Hepatocyte (in vitro differentiated cells): ENCODE measurements around the gene SCAMP5. TPM values are rescaled to one million over a fixed set of nuclear protein-coding genes. Genes with fewer than 3 reads are reported as not detected.

Source experiments
- DNase-seq: peaks from one replicate; pipeline ENCODE4 v3.0.0-alpha.2; 2016; ENCODE audit warnings: low spot score
- H2AFZ ChIP-seq: fragments of 200-600 bp; sonication (generic); 2 replicates; pipeline ENCODE4 v1.6.0; 2016; ENCODE audit warnings: antibody characterized with exemption, mild to moderate bottlenecking
- H3K27ac ChIP-seq: fragments of 200-600 bp; sonication (generic); 2 replicates; pipeline ENCODE4 v1.5.1; 2016; ENCODE audit warnings: mild to moderate bottlenecking
- H3K27me3 ChIP-seq: fragments of 200-600 bp; sonication (generic); 2 replicates; pipeline ENCODE4 v1.6.1; 2016
- H3K36me3 ChIP-seq: fragments of 200-600 bp; sonication (generic); replicated peaks from 2 replicates; pipeline ENCODE4 v1.5.1; 2016; ENCODE audit warnings: low read depth; ENCODE audit not compliant: insufficient read depth
- H3K4me1 ChIP-seq: fragments of 200-600 bp; sonication (generic); 2 replicates; pipeline ENCODE4 v1.5.1; 2016; ENCODE audit warnings: mild to moderate bottlenecking, moderate library complexity; ENCODE audit not compliant: insufficient read depth
- H3K4me2 ChIP-seq: fragments of 200-600 bp; sonication (generic); 2 replicates; pipeline ENCODE4 v1.6.0; 2016
- H3K4me3 ChIP-seq: fragments of 200-600 bp; sonication (generic); 2 replicates; pipeline ENCODE4 v1.5.1; 2016; ENCODE audit warnings: mild to moderate bottlenecking
- H3K79me2 ChIP-seq: fragments of 200-600 bp; sonication (generic); 2 replicates; pipeline ENCODE4 v1.6.0; 2017; ENCODE audit warnings: mild to moderate bottlenecking
- H3K9me2 ChIP-seq: fragments of 200-600 bp; sonication (generic); replicated peaks from 2 replicates; pipeline ENCODE4 v1.6.0; 2017; ENCODE audit warnings: mild to moderate bottlenecking; ENCODE audit not compliant: insufficient read depth
- H3K9me3 ChIP-seq: fragments of 200-600 bp; sonication (generic); 2 replicates; pipeline ENCODE4 v1.5.1; 2016; ENCODE audit warnings: low read depth, mild to moderate bottlenecking
- H4K20me1 ChIP-seq: fragments of 200-600 bp; sonication (generic); 2 replicates; pipeline ENCODE4 v1.6.0; 2016; ENCODE audit warnings: mild to moderate bottlenecking; ENCODE audit not compliant: insufficient read depth, poor library complexity, severe bottlenecking
- CTCF ChIP-seq: fragments of 200-600 bp; sonication (generic); IDR thresholded peaks from 2 replicates; pipeline ENCODE4 v1.5.1; 2016; ENCODE audit warnings: antibody characterized with exemption, mild to moderate bottlenecking; ENCODE audit not compliant: poor library complexity
- EZH2 ChIP-seq: fragments of 200-600 bp; sonication (generic); IDR thresholded peaks from 2 replicates; pipeline ENCODE4 v1.6.1; 2016; ENCODE audit warnings: antibody characterized with exemption, mild to moderate bottlenecking, borderline replicate concordance
- EZH2phosphoT487 ChIP-seq: fragments of 200-600 bp; sonication (generic); IDR thresholded peaks from one replicate; pipeline ENCODE4 v1.6.1; 2018; ENCODE audit warnings: antibody characterized with exemption, mild to moderate bottlenecking, low read depth, moderate library complexity; ENCODE audit not compliant: unreplicated experiment, severe bottlenecking
- WGBS: methylation state at CpG from one replicate; pipeline ENCODE4 v1.1.6; 2016; ENCODE audit warnings: low lambda C conversion rate; ENCODE audit errors: missing lambda C conversion rate; 5-methylcytosine and 5-hydroxymethylcytosine counted together
- polyA plus RNA-seq: library from polyadenylated mRNA; unstranded; fragments of >200 nt; fragmentation: Nextera tagmentation; extraction: Ambion mirVana; gene quantifications from 2 replicates; pipeline ENCODE4 v1.2.1, GENCODE V29; 2016
- total RNA-seq: library from RNA; depleted of rRNA; stranded (reverse); fragments of >200 nt; gene quantifications from 2 replicates; pipeline ENCODE4 v1.2.3, GENCODE V29; 2014

Gene SCAMP5
- total and polyA plus RNA-seq, 2 experiments from 2014 or later, result 10.6 to 18.8 TPM

GRCh38 chr15:74978077-74978476, 17.3 kb upstream of the SCAMP5 start:
- Histone ChIP-seq H4K20me1 (no peaks in the 10 kb centered on the region), H3K4me1 (no peaks in the 10 kb centered on the region), H3K79me2 (no peaks in the 10 kb centered on the region), H3K36me3 (no peaks in the 10 kb centered on the region), H2AFZ (no peak overlapping the region), H3K4me3 (no peak overlapping the region), H3K9me2 (no peaks in the 10 kb centered on the region), H3K27ac (no peak overlapping the region), H3K4me2 (no peak overlapping the region), H3K27me3 (no peaks in the 10 kb centered on the region), H3K9me3 (no peaks in the 10 kb centered on the region)
- 90% methylated on average over 1 of the region's 1 CpG for WGBS
- no peak for TF ChIP-seq EZH2
- no peak for TF ChIP-seq CTCF
- TF ChIP-seq EZH2phosphoT487, result no peak
- no peak for DNase-seq

DNA sequence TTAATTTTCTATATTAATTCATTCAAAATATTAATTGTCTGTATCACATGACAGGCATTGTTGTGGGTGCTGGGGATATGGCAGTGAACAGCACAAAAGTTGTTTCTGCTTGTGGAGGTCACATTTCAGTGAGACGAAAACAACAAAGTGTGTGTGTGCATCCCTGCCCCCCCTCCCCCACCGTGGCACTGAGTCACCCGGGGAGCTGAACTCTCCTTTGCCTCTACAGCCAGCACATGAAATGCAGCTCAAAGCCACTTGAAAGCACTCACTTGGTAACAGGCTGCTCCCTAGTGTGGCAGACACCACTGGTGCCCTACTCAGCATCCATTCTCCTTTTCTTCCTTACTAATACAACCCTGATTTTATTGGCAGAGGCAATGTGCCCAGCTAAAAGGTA, 16.9 kb upstream of the SCAMP5 start:
- DNase-seq, result no peak
- no peak overlapping the region for H3K4me2 ChIP-seq
- no peaks in the 10 kb centered on the region for H3K9me2 ChIP-seq
- H2AFZ ChIP-seq, result no peak overlapping the region
- H3K36me3 ChIP-seq, result no peaks in the 10 kb centered on the region
- H3K27ac ChIP-seq, result no peak overlapping the region
- H4K20me1 ChIP-seq, result no peaks in the 10 kb centered on the region
- no peaks in the 10 kb centered on the region for H3K4me1 ChIP-seq
- H3K79me2 ChIP-seq, result no peaks in the 10 kb centered on the region
- H3K9me3 ChIP-seq, result no peaks in the 10 kb centered on the region
- no peaks in the 10 kb centered on the region for H3K27me3 ChIP-seq
- H3K4me3 ChIP-seq, result no peak overlapping the region
- TF ChIP-seq EZH2phosphoT487, result no peak
- no peak for TF ChIP-seq CTCF
- no peak for TF ChIP-seq EZH2
- WGBS, result 29% methylated on average over 3 of the region's 3 CpGs

GRCh38 chr15:74982183-74982582, 13.2 kb upstream of the SCAMP5 start:
- Histone ChIP-seq H3K4me3 (no peak overlapping the region), H3K9me2 (no peaks in the 10 kb centered on the region), H2AFZ (no peak overlapping the region), H3K9me3 (no peaks in the 10 kb centered on the region), H3K27me3 (peaks cover 6% of the 10 kb centered on the region), H3K4me1 (no peaks in the 10 kb centered on the region), H3K36me3 (no peaks in the 10 kb centered on the region), H3K4me2 (no peak overlapping the region), H4K20me1 (no peaks in the 10 kb centered on the region), H3K27ac (no peak overlapping the region), H3K79me2 (no peaks in the 10 kb centered on the region)
- DNase-seq, result peak; percentile 44
- TF ChIP-seq EZH2 (no peak), EZH2phosphoT487 (no peak), CTCF (no peak)
- 69% methylated on average over 5 of the region's 5 CpGs for WGBS

DNA sequence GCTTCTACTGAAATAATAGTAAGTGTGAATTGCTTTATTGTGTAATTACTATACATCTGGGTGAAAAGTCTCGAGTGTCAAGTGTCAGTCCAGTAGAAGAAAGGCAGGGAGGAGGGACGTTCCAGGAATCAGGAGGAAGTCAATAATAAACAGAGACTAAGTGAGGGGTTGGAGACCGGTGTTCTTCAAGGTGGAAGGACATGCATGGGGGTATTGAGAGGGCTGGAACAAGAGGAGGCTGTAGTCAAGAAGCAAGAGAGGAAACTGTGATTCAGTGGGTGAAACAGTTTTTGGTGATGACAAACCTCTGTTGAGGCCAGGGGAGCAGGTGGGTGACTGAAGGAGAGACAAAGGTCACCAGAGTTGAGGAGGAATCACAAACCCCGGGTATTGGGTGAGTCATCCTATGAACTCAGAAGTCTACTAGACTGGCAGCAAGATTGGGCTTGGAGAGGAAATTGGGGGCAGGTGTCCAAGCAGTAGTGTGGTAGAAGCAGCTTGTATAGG, 11.6 kb upstream of the SCAMP5 start:
- no peak for TF ChIP-seq EZH2
- no peak for TF ChIP-seq CTCF
- Histone ChIP-seq H3K4me2 (no peak overlapping the region), H3K9me3 (no peaks in the 10 kb centered on the region), H3K36me3 (no peaks in the 10 kb centered on the region), H3K79me2 (no peaks in the 10 kb centered on the region), H3K9me2 (no peaks in the 10 kb centered on the region), H2AFZ (no peak overlapping the region), H3K27ac (no peak overlapping the region), H4K20me1 (no peaks in the 10 kb centered on the region), H3K4me3 (no peak overlapping the region), H3K27me3 (peaks cover 6% of the 10 kb centered on the region), H3K4me1 (no peaks in the 10 kb centered on the region)
- 35% methylated on average over 4 of the region's 4 CpGs for WGBS
- DNase-seq, result no peak
